HG02798 (cell line): ENCODE data around the gene NET1.
"Not testable (repeated sequence)": the region's sequence is repeated elsewhere in the genome, so short reads cannot be mapped to it uniquely, and the experiment has no call there.

Source experiments
- ATAC-seq: cut with Tn5 transposase; IDR thresholded peaks from one replicate; pipeline ENCODE4 v1.9.1; 2021; ENCODE audit warnings: mild to moderate bottlenecking; ENCODE audit not compliant: unreplicated experiment, poor library complexity

NET1 gene

GRCh38 chr10:5461914-5462840, 49.8 kb downstream of the NET1 start:
- ATAC-seq, result no peak

DNA sequence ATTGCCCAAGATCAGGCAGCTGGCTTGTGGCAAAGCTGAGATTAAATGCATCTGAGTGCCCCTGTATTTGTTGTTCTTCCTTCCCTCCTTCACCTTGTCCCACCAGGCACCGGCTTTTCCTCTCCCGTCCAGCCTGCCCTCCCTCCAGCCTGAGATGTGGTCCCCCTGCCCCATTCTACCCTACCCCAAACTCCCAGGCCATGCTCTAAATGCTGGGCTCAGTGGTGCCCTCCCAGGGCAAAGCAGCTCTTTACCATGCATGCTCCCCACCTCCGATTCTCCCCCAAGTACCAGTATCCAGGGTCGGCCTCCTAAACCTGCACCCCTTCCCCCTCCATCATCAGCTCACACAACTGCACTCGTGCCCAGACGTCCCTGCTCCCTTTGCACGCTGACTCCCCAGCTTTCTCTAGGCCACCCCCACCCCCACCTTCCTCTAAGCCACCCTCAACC, 50.5 kb downstream of the NET1 start:
- no peak for ATAC-seq

DNA sequence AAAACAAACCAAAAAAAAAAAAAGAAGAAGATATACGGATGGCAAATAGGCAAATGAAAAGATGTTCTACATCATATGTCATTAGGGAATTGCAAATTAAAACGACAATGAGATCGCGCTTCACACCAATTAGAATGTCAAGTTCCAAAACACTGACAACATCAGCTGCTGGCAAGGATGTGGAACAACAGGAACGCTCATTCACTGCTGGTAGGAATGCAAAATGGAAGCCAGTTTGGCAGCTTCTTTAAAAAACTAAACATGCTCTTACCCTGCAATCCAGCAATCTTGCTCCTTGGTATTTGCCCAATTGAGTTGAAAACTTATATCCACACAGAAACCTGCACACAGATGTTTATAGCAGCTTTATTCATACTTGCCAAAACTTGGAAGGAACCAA, 52.2 kb downstream of the NET1 start:
- no peak for ATAC-seq

DNA sequence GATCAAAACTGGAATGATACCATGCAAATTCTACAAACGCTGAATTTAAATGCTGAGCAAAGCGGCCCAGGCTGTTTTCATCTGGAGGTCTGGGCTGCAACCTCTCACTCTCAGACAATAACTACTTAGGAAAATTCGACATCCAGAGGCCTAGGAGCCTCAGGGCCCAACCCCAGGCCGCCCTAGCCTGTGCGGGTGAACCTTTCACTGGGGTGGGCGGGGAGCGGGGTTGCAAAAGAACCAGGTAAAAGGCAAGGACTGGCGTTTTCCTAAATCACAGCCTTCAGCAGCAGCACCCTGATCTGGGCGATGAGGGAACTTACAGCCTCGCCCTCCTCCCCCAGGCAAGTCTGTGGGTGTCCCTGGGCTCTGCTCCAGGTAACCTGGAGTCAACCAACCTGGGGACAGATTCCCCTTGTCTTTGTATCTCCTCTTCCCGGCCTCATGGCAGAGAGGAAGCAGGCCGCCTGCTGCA, 53.7 kb downstream of the NET1 start:
- ATAC-seq, result no peak

DNA sequence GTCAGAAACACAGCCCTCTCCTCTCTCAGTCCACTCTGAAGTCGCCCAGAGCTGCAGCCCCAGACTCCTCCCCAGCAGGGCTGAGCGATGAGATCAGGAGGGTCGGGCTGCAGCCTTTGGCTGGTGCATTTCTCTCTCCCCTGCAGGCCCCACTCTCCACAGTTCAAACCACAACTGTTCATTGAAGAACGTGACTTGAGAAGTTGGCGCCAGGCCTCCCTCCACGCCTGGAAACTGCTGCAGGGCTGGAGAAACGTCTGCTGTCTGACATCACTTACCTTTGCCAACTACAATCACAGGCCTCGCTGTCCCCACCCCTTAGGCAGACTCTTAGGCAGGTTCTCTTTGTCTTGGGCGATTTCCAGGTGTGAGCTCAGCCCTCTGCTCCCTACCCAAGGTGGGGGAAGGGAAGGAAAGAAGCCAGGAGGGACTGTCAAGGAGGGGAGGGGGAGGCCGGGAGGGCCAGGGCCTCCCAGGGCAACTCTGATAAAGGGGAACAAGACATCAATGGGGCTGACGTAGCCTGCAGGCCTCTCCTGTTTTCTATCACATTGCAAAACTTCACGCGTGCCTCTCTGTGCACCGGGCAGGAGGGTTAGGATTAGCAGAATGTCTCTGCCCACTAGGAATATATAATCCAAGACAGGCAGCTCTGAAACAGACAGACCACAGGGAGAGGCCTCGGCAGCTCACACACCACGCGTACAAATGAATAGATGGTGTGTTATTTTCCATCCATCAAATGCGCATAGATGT, 54.3 kb downstream of the NET1 start:
- ATAC-seq, result no peak

DNA sequence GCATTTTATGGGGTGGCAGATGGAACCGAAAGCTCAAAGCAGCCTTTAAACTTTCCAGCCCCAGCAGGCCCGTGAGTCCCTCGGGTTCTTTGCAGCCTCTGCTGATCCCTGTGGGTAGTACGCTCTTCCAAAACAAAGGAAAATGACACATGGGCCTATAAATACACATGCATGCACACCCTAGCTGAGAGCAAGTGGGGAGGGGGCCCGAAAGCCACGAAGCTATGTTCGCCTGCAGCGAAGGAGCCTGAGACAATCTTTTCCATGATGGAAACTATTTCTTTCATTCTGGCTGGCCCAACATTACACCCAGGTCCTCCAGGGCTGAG, 54.8 kb downstream of the NET1 start:
- no peak for ATAC-seq

DNA sequence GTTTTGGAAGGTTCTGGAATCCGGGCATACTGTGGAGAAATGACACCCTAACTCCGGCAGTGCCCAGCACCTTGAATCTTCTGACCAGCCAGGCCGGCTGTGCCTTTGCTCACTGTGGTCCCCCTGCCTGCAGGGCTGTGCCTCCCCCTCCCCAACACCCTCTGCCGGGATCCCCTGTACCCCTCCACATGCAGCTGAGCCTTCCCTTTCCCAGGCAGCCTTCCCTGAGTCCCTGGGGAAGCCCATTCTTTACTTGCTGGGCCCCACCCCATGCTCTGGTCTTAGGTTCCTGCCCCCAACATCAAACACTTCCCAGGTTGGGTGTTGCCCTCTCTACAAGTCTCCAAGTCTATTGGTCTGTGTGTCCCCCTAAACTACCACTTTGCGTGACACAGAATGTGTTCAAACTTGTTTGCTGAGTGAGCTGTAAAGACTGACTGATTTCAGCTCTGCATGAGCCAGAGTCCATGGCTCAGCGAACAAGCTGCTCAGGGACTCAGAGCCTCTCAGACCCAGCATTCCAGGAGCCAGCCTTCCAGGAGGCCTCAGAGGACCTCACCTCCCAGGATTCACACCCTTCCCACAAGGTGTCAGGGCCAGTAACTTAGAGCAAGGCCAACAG, 55.4 kb downstream of the NET1 start:
- no peak for ATAC-seq

GRCh38 chr10:5468262-5469106, 56.1 kb downstream of the NET1 start:
- ATAC-seq, result no peak

DNA sequence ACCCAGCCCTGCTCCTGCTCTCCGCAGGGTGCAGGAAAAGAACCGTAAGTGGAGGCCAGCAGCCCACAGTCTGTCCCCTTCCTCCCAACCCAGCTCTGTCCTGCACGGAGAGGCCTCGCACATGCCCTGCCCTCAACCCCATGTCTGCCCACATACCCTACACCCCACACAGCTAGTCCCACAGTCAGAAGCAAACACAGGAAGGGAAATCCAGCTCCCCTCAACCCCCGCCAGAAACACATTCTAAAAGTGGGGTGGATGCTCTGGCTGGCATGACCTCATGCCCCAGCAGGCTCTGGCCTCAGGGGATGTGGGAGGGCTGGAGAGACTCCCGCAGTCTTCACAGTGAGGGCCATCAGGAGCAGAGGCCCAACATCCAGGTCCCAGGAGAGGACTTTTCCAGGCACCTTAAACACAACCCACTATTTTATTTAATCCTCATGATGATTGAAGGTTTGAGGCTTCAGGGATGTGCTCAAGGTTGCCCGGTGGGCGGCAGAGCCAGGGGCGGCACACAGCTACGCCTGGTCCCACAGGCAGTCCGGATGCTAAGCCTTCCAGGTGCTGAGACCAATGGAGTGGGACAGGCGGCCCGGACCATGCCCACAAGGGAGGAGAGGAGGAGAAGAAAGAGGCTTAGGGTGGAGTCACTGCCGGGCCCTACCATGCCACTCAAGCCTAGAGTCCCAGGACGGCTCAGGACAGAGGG, 57.1 kb downstream of the NET1 start:
- no peak for ATAC-seq

GRCh38 chr10:5470062-5470751, 57.9 kb downstream of the NET1 start:
- ATAC-seq, result no peak

- not testable (repeated sequence) for ATAC-seq
These were observed 62.3 kb downstream of the NET1 start for GRCh38 chr10:5474642-5475041.

- not testable (repeated sequence) for ATAC-seq
These were observed 62.7 kb downstream of the NET1 start for GRCh38 chr10:5475088-5475487.

DNA sequence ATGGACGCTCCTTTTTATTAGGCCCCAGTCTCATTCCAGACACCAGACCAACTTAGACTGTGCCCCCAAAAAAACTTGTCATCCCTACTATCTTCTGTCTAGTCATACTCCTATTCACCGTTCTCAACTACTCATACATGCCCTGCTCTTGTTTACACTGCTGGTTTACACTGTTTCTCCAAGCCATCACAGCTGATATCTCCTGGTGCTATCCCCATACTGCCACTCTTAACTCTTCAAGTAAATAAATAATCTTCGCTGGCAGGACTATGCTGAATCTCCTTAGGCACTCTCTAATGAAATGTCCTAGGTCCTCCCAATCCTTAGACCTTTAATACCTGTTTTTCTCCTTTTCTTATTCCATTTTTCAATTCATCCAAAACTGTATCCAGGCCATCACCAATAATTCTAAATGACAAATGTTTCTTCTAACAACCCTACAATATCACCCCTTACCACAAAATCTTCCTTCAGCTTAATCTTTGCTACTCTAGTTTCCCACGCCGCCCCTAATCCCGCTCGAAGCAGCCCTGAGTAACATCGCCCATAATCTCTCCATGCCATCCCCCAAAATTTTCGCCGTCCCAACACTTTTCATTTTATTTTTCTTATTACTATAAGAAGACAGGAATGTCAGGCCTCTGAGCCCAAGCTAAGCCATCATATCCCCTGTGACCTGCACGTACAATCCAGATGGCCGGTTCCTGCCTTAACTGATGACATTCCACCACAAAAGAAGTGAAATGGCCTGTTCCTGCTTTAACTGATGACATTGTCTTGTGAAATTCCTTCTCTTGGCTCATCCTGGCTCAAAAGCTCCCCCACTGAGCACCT, 63.8 kb downstream of the NET1 start:
- ATAC-seq, result not testable (repeated sequence)

- ATAC-seq, result no peak
These were observed 64.7 kb downstream of the NET1 start for GRCh38 chr10:5476918-5477525.

- no peak for ATAC-seq
These were observed 65.8 kb downstream of the NET1 start for GRCh38 chr10:5477948-5478693.

DNA sequence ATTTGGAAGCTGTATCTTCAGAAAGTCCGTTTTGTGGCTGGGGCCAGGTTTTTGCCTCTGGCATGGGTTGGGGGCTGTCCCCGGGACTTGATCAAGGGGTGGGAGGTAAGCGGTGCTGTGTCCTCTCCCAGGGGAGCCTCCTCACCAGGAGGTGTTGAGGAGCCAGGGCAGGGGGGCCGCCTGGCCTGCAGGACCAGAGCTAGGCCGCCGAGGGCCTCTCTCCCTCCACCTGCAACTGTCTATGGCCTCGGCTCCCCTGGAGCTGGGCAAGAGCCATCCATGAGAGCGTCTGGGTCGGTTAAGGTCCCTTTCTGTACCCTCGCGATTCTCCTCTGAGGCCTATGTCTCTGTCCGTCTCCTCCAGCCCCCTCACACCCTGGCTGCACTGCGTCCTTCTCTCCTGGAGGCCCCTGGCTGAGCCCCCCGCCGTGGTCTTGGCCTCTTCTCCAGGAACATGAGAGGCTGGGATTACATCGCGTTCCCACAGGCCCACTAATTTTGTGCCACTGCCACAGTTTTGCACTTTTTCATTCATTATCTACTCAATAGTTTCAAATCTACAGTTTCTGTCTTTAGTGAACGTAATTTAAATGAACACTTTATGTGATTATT, 66.4 kb downstream of the NET1 start:
- no peak for ATAC-seq
